Gastroesophageal sphincter (tissue), 3 donors: ENCODE data around the gene AKR1D1.

Experiments
- EP300 ChIP-seq: sonication (generic); formaldehyde crosslinking; IDR thresholded peaks from one replicate; pipeline ENCODE4 v1.6.1; 2017; ENCODE audit warnings: antibody characterized with exemption, mild to moderate bottlenecking
- TF ChIP-seq, protein P1 (sequence below), 4 experiments: fragments of 200-600 bp in 2 of 4; fragments of 450-650 bp in 2 of 4; sonication (generic) in 1 of 4; IDR thresholded peaks; one replicate each; pipeline ENCODE4 v1.5.1; 2017 to 2019; ENCODE audit warnings: antibody characterized with exemption in 4 of 4, mild to moderate bottlenecking in 2 of 4, moderate library complexity in 2 of 4

DNA sequence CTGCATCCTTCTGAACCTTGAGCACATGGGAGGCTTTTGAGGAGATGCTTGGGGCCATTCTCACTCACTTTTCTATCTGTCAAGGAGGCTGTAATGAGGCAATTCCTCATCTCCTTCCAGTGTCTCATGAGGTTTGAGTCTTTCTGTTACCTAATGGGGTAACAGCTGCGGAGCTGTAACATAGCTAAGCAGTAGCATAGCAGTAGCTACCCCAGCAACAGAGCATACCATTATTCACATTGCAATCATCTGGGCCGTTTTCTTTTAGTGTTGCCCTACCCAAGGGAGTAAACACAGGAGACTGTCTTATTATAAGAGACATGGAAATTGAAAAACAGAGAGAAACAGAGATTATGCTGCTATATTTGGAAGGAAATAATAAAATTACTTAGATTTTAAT, 68.7 kb downstream of the AKR1D1 start:
- TF ChIP-seq, protein P1, sequence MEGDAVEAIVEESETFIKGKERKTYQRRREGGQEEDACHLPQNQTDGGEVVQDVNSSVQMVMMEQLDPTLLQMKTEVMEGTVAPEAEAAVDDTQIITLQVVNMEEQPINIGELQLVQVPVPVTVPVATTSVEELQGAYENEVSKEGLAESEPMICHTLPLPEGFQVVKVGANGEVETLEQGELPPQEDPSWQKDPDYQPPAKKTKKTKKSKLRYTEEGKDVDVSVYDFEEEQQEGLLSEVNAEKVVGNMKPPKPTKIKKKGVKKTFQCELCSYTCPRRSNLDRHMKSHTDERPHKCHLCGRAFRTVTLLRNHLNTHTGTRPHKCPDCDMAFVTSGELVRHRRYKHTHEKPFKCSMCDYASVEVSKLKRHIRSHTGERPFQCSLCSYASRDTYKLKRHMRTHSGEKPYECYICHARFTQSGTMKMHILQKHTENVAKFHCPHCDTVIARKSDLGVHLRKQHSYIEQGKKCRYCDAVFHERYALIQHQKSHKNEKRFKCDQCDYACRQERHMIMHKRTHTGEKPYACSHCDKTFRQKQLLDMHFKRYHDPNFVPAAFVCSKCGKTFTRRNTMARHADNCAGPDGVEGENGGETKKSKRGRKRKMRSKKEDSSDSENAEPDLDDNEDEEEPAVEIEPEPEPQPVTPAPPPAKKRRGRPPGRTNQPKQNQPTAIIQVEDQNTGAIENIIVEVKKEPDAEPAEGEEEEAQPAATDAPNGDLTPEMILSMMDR (IDR thresholded peaks at IDR 0.05), result no peak
- TF ChIP-seq EP300, result no peak
